Epithelial cell of umbilical artery (primary cell): ENCODE data around the gene GALNT8. TPM values are rescaled to one million over a fixed set of nuclear protein-coding genes. Genes with fewer than 3 reads are reported as not detected.

ENCODE experiments used
- total RNA-seq: library from RNA; depleted of rRNA; stranded (reverse); fragments of >200 nt; gene quantifications from 2 replicates; pipeline ENCODE4 v1.2.3, GENCODE V29; 2014

The GALNT8 gene, protein sequence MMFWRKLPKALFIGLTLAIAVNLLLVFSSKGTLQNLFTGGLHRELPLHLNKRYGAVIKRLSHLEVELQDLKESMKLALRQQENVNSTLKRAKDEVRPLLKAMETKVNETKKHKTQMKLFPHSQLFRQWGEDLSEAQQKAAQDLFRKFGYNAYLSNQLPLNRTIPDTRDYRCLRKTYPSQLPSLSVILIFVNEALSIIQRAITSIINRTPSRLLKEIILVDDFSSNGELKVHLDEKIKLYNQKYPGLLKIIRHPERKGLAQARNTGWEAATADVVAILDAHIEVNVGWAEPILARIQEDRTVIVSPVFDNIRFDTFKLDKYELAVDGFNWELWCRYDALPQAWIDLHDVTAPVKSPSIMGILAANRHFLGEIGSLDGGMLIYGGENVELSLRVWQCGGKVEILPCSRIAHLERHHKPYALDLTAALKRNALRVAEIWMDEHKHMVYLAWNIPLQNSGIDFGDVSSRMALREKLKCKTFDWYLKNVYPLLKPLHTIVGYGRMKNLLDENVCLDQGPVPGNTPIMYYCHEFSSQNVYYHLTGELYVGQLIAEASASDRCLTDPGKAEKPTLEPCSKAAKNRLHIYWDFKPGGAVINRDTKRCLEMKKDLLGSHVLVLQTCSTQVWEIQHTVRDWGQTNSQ
- 0.15 TPM in 1 of 2 replicates, not detected in the other for total RNA-seq

GRCh38 chr12:4719821-4720636, at the start of gene GALNT8:
Gene GALNT8, plus strand, starts transcription at chr12:4720400. Its CDS starts 278 bp downstream, at chr12:4720678.

Other genes with a start within 250 kb of the GALNT8 start
- gene RAD51AP1, start 181.5 kb upstream of the GALNT8 start, total RNA-seq, result 15.9 and 16.3 TPM in 2 replicates
- gene DYRK4, start 158.2 kb upstream of the GALNT8 start, total RNA-seq, result 46.1 and 53.5 TPM in 2 replicates
- gene AKAP3, start 71.3 kb upstream of the GALNT8 start, total RNA-seq, result 0.97 and 1.1 TPM in 2 replicates
- 66.6 and 71.4 TPM in 2 replicates for gene NDUFA9, start 71.3 kb upstream of the GALNT8 start, total RNA-seq
- gene KCNA1, start 189.5 kb downstream of the GALNT8 start, total RNA-seq, result not detected in 2 replicates